Activated CD4-positive, alpha-beta memory T cell treated with anti-CD3 and anti-CD28 coated beads for 36 hours (primary cell): ENCODE measurements around the gene BAX. TPM values are rescaled to one million over a fixed set of nuclear protein-coding genes. Genes with fewer than 3 reads are reported as not detected.

Source experiments
- CTCF ChIA-PET: fragments of 350-600 bp; sonication (Branson Sonifier 250); formaldehyde crosslinking; loops from one replicate; lab custom pipeline; 2021; ENCODE audit warnings: antibody characterized with exemption, inconsistent platforms; lab: Charles Lee
- POLR2A ChIA-PET: fragments of 350-600 bp; sonication (Branson Sonifier 250); formaldehyde crosslinking; loops from one replicate; lab custom pipeline; 2021; ENCODE audit warnings: antibody characterized with exemption; lab: Charles Lee
- DNase-seq: peaks from one replicate; pipeline ENCODE4 v3.0.0-alpha.2; 2020
- H3K27ac Mint-ChIP-seq: one replicate; pipeline ENCODE4 v1.8.0; 2021; ENCODE audit warnings: mixed read lengths
- H3K27me3 Mint-ChIP-seq: one replicate; pipeline ENCODE4 v1.8.0; 2021; ENCODE audit warnings: mixed read lengths
- H3K36me3 Mint-ChIP-seq: one replicate; pipeline ENCODE4 v1.8.0; 2021; ENCODE audit warnings: mixed read lengths
- H3K4me1 Mint-ChIP-seq: one replicate; pipeline ENCODE4 v1.8.0; 2021; ENCODE audit warnings: low read depth, mixed read lengths
- H3K4me3 Mint-ChIP-seq: one replicate; pipeline ENCODE4 v1.8.0; 2021; ENCODE audit warnings: mild to moderate bottlenecking, mixed read lengths
- H3K9me3 Mint-ChIP-seq: one replicate; pipeline ENCODE4 v1.8.0; 2021; ENCODE audit warnings: mixed read lengths
- intact Hi-C: fragments of 100-400 bp; cut with micrococcal nuclease; formaldehyde crosslinking; loops from one replicate; pipeline ENCODE4 v1.15.1; 2023
- microRNA-seq: library from miRNA; unstranded; fragments of <30 nt; microRNA quantifications from one replicate; pipeline ENCODE4 v1.2.0, GENCODE V29; 2022; ENCODE audit warnings: borderline number of aligned reads, borderline microRNAs expressed, borderline replicate concordance
- total RNA-seq, 2 experiments: library from RNA; stranded (reverse); gene quantifications; one replicate each; pipeline ENCODE4 v1.2.3, GENCODE V29; 2021

BAX gene
- total RNA-seq, 2 experiments from 2014 or later = 173 to 181 TPM

GRCh38 chr19:49004964-49005614 is 50.4 kb downstream of the BAX start:
- Mint-ChIP-seq H3K27ac (no peak overlapping the region), H3K4me3 (no peak overlapping the region), H3K36me3 (peaks cover 20% of the 10 kb centered on the region), H3K9me3 (no peaks in the 10 kb centered on the region), H3K27me3 (no peaks in the 10 kb centered on the region), H3K4me1 (no peaks in the 10 kb centered on the region)
- POLR2A ChIA-PET = no interaction called here
- CTCF ChIA-PET = interaction anchor here (1.8 kb wide), 1 partner anchor 12 kb away, joined by 5 read pairs; the partner anchor contains the start of genes GYS1 and RUVBL2
- intact Hi-C loops = no loop called here
- DNase-seq = no peak

GRCh38 chr19:49006905-49007304 is 52.2 kb downstream of the BAX start:
- Mint-ChIP-seq H3K4me3 (no peak overlapping the region), H3K36me3 (peaks cover 20% of the 10 kb centered on the region), H3K27me3 (no peaks in the 10 kb centered on the region), H3K9me3 (no peaks in the 10 kb centered on the region), H3K27ac (no peak overlapping the region), H3K4me1 (no peaks in the 10 kb centered on the region)
- intact Hi-C loops = no loop called here
- CTCF ChIA-PET = no interaction called here
- POLR2A ChIA-PET = no interaction called here
- no peak for DNase-seq

DNA sequence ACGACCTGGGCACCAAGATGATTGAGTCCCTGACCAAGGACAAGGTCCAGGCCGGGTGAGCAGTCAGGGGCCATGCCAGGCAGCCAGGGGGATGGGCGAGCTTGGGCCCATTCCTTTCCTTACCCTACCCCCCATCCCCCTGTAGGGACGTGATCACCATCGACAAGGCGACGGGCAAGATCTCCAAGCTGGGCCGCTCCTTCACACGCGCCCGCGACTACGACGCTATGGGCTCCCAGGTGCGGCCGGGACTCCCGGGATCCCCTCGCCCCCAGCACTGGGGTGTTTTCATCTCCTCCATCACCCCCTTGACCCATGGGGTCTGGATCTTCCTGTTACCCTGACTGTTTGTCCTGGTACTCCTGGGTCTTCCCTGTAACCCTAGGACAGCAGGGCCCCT is 55.2 kb downstream of the BAX start:
- peaks cover 14% of the 10 kb centered on the region for H3K36me3 Mint-ChIP-seq
- H3K4me1 Mint-ChIP-seq = no peaks in the 10 kb centered on the region
- H3K4me3 Mint-ChIP-seq = no peak overlapping the region
- intact Hi-C loops = no loop called here
- H3K27me3 Mint-ChIP-seq = no peaks in the 10 kb centered on the region
- DNase-seq = no peak
- no peak overlapping the region for H3K27ac Mint-ChIP-seq
- POLR2A ChIA-PET = interaction anchor here (1.1 kb wide), 1 partner anchor 8 kb away, joined by 4 read pairs; no protein-coding TSS in a partner anchor
- H3K9me3 Mint-ChIP-seq = no peaks in the 10 kb centered on the region
- CTCF ChIA-PET = interaction anchor here (0.8 kb wide), 1 partner anchor 9 kb away, joined by 4 read pairs; no protein-coding TSS in a partner anchor

DNA sequence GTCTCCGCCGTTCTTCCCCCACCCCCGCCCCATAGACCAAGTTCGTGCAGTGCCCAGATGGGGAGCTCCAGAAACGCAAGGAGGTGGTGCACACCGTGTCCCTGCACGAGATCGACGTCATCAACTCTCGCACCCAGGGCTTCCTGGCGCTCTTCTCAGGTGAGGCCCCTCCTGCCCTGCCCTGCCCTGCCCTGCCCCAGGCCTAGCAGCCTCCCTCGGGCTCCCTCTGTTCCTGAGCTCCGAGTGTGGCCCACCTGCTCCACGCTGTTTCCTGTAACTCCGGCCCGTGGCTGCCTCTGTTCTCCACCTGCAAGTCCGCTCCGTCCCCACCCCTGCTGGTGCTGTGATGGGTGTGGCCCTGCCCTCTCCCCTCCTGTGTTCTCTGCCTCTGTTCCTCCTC is 55.8 kb downstream of the BAX start:
- H3K36me3 Mint-ChIP-seq = peaks cover 11% of the 10 kb centered on the region
- H3K9me3 Mint-ChIP-seq = no peaks in the 10 kb centered on the region
- no peak overlapping the region for H3K27ac Mint-ChIP-seq
- intact Hi-C loops = no loop called here
- CTCF ChIA-PET = interaction anchor here (0.8 kb wide), 1 partner anchor 9 kb away, joined by 4 read pairs; no protein-coding TSS in a partner anchor
- H3K4me3 Mint-ChIP-seq = no peak overlapping the region
- H3K27me3 Mint-ChIP-seq = no peaks in the 10 kb centered on the region
- no peak for DNase-seq
- H3K4me1 Mint-ChIP-seq = no peaks in the 10 kb centered on the region
- POLR2A ChIA-PET = interaction anchor here (0.5 to 1.1 kb wide), 2 partner anchors 7 to 61 kb away, joined by 3 to 4 read pairs; no protein-coding TSS in a partner anchor

- peaks cover 13% of the 10 kb centered on the region for H3K36me3 Mint-ChIP-seq
- intact Hi-C loops = no loop called here
- no peaks in the 10 kb centered on the region for H3K27me3 Mint-ChIP-seq
- DNase-seq = no peak
- POLR2A ChIA-PET = no interaction called here
- no peaks in the 10 kb centered on the region for H3K4me1 Mint-ChIP-seq
- CTCF ChIA-PET = interaction anchor here (1.4 kb wide), 1 partner anchor 13 kb away, joined by 3 read pairs; no protein-coding TSS in a partner anchor
- H3K9me3 Mint-ChIP-seq = no peaks in the 10 kb centered on the region
- H3K27ac Mint-ChIP-seq = no peak overlapping the region
- no peak overlapping the region for H3K4me3 Mint-ChIP-seq
These were observed 56.5 kb downstream of the BAX start for GRCh38 chr19:49011194-49011593.

Small RNA genes within 50 kb of the gene (microRNA-seq; reads per million reads assigned to microRNA genes)
- 1.6 reads per million for gene MIR6798

Other genes with a start within 250 kb of the BAX start
- under 1 TPM; 0.76 to 0.85 TPM for gene MAMSTR, start 235.2 kb upstream of the BAX start, total RNA-seq
- gene RASIP1, start 214.3 kb upstream of the BAX start, total RNA-seq = under 1 TPM; 0.19 TPM
- not detected for gene IZUMO1, start 208.0 kb upstream of the BAX start, total RNA-seq
- under 1 TPM; 0.36 to 0.40 TPM for gene FUT1, start 202.2 kb upstream of the BAX start, total RNA-seq
- gene FGF21, start 199.4 kb upstream of the BAX start, total RNA-seq = not detected
- gene BCAT2, start 143.8 kb upstream of the BAX start, total RNA-seq = 10 to 100 TPM; 59.8 to 61.5 TPM
- gene HSD17B14, start 118.4 kb upstream of the BAX start, total RNA-seq = under 1 TPM in 1 of 2 experiments, not detected in 1; 0.31 TPM
- gene PLEKHA4, start 86.3 kb upstream of the BAX start, total RNA-seq = 10 to 100 TPM; 10.5 to 11.0 TPM
- 10 to 100 TPM; 49.7 to 52.0 TPM for gene PPP1R15A, start 82.5 kb upstream of the BAX start, total RNA-seq
- gene TULP2, start 56.1 kb upstream of the BAX start, total RNA-seq = under 1 TPM; 0.34 to 0.59 TPM
- gene NUCB1, start 54.6 kb upstream of the BAX start, total RNA-seq = 100 to 1,000 TPM; 154 to 159 TPM
- gene DHDH, start 21.2 kb upstream of the BAX start, total RNA-seq = 1 to 10 TPM; 2.0 to 2.8 TPM
- 100 to 1,000 TPM; 870 to 900 TPM for gene FTL, start 10.4 kb downstream of the BAX start, total RNA-seq
- gene GYS1, start 38.4 kb downstream of the BAX start, total RNA-seq = 10 to 100 TPM; 42.2 to 47.6 TPM
- gene RUVBL2, start 39.0 kb downstream of the BAX start, total RNA-seq = 100 to 1,000 TPM; 107 to 109 TPM
- under 1 TPM in 1 of 2 experiments, not detected in 1; 0.48 TPM for gene LHB, start 62.2 kb downstream of the BAX start, total RNA-seq
- not detected for gene CGB3, start 69.5 kb downstream of the BAX start, total RNA-seq
- not detected for gene CGB2, start 77.0 kb downstream of the BAX start, total RNA-seq
- not detected for gene CGB1, start 82.0 kb downstream of the BAX start, total RNA-seq
- not detected for gene CGB5, start 89.0 kb downstream of the BAX start, total RNA-seq
- gene CGB8, start 94.2 kb downstream of the BAX start, total RNA-seq = not detected
- not detected for gene CGB7, start 102.9 kb downstream of the BAX start, total RNA-seq
- gene NTF4, start 109.9 kb downstream of the BAX start, total RNA-seq = not detected
- gene KCNA7, start 117.8 kb downstream of the BAX start, total RNA-seq = not detected
- gene SNRNP70, start 130.6 kb downstream of the BAX start, total RNA-seq = 100 to 1,000 TPM; 180 to 190 TPM
- gene LIN7B, start 159.5 kb downstream of the BAX start, total RNA-seq = 1 to 10 TPM; 5.1 to 5.6 TPM
- 1 to 10 TPM; 1.4 TPM for gene C19orf73, start 164.3 kb downstream of the BAX start, total RNA-seq
- 1 to 10 TPM; 3.5 to 5.0 TPM for gene PPFIA3, start 164.7 kb downstream of the BAX start, total RNA-seq
- not detected for gene HRC, start 200.5 kb downstream of the BAX start, total RNA-seq
- 1 to 10 TPM; 1.1 to 1.2 TPM for gene TRPM4, start 202.9 kb downstream of the BAX start, total RNA-seq